HG03103 (cell line): Measurements from ENCODE around the gene TTC23.

Source experiments
- ATAC-seq: cut with Tn5 transposase; IDR thresholded peaks from one replicate; pipeline ENCODE4 v1.9.1; 2021; ENCODE audit warnings: low read depth; ENCODE audit not compliant: unreplicated experiment

Gene TTC23

GRCh38 chr15:99165956-99166689, 83.3 kb downstream of the TTC23 start:
- ATAC-seq = no peak

GRCh38 chr15:99165020-99165790, 84.2 kb downstream of the TTC23 start:
- ATAC-seq = no peak

GRCh38 chr15:99164119-99164518, 85.3 kb downstream of the TTC23 start:
- ATAC-seq = no peak

GRCh38 chr15:99163271-99164062, 85.9 kb downstream of the TTC23 start:
- ATAC-seq = no peak

GRCh38 chr15:99158626-99159412, 90.6 kb downstream of the TTC23 start:
- no peak for ATAC-seq

GRCh38 chr15:99157456-99157855, 91.9 kb downstream of the TTC23 start:
- no peak for ATAC-seq

GRCh38 chr15:99155961-99156443, 93.4 kb downstream of the TTC23 start:
- ATAC-seq = no peak

GRCh38 chr15:99154271-99154670, 95.1 kb downstream of the TTC23 start:
- ATAC-seq = no peak

- ATAC-seq = no peak
These were observed 96.3 kb downstream of the TTC23 start for GRCh38 chr15:99153026-99153535.

GRCh38 chr15:99151156-99151555, 98.2 kb downstream of the TTC23 start:
- ATAC-seq = no peak

GRCh38 chr15:99149366-99149765, 100.0 kb downstream of the TTC23 start:
- no peak for ATAC-seq

GRCh38 chr15:99148851-99149276, 100.5 kb downstream of the TTC23 start:
- ATAC-seq = no peak

GRCh38 chr15:99146661-99147060, 102.7 kb downstream of the TTC23 start:
- ATAC-seq = no peak

- ATAC-seq = no peak
These were observed 103.6 kb downstream of the TTC23 start for GRCh38 chr15:99145778-99146177.

- no peak for ATAC-seq
These were observed 104.4 kb downstream of the TTC23 start for GRCh38 chr15:99145005-99145404.

- ATAC-seq = no peak
These were observed 105.4 kb downstream of the TTC23 start for GRCh38 chr15:99143655-99144610.

GRCh38 chr15:99143242-99143641, 106.1 kb downstream of the TTC23 start:
- no peak for ATAC-seq

- ATAC-seq = no peak
These were observed 106.8 kb downstream of the TTC23 start for GRCh38 chr15:99142562-99142961.

GRCh38 chr15:99141943-99142342, 107.4 kb downstream of the TTC23 start:
- ATAC-seq = no peak
